HepG2 (cell line): Measurements from ENCODE around the gene JPH2. TPM values are rescaled to one million over a fixed set of nuclear protein-coding genes. Genes with fewer than 3 reads are reported as not detected.

ENCODE experiments used
- AGO2 ChIP-seq: fragments of 200-400 bp; formaldehyde crosslinking; optimal IDR thresholded peaks from 2 replicates; pipeline ENCODE3; 2017; ENCODE audit warnings: mild to moderate bottlenecking, low read depth, low read length, moderate library complexity
- BCL3 ChIP-seq: sonication (generic); formaldehyde crosslinking; IDR thresholded peaks from 2 replicates; pipeline ENCODE4 v1.5.1; 2020; ENCODE audit warnings: mild to moderate bottlenecking, missing genetic modification reagents, moderate library complexity
- DMTF1 ChIP-seq: sonication (generic); formaldehyde crosslinking; IDR thresholded peaks from 2 replicates; pipeline ENCODE4 v1.4.0; 2020; ENCODE audit warnings: mild to moderate bottlenecking, missing genetic modification reagents
- ETS1 ChIP-seq: sonication (generic); formaldehyde crosslinking; IDR thresholded peaks from 2 replicates; pipeline ENCODE4 v1.4.0; 2020; ENCODE audit warnings: missing genetic modification reagents
- RERE ChIP-seq: IDR thresholded peaks from 2 replicates; pipeline ENCODE4 v1.6.1; 2016; ENCODE audit warnings: low read depth, missing genetic modification reagents, missing compliant biosample characterization
- RNF219 ChIP-seq: sonication (generic); formaldehyde crosslinking; IDR thresholded peaks from 2 replicates; pipeline ENCODE4 v1.5.0; 2020; ENCODE audit warnings: mild to moderate bottlenecking, missing genetic modification reagents
- SOX13 ChIP-seq, 3 experiments: fragments of 450-650 bp in 1 of 3; sonication (generic) in 1 of 3; formaldehyde crosslinking in 1 of 3; IDR thresholded peaks in 2 of 3; conservative IDR thresholded peaks in 1 of 3; 2 replicates each; pipeline versions ENCODE4 v1.5.0 to v1.6.1; 2016 to 2020; ENCODE audit warnings: antibody characterized with exemption in 1 of 3, mild to moderate bottlenecking in 1 of 3, missing compliant biosample characterization in 1 of 3, missing genetic modification reagents in 1 of 3, moderate library complexity in 1 of 3
- SP5 ChIP-seq: IDR thresholded peaks from 2 replicates; pipeline ENCODE4 v1.6.1; 2016; ENCODE audit warnings: low read depth, borderline replicate concordance
- TBX3 ChIP-seq: fragments of 450-650 bp; IDR thresholded peaks from 2 replicates; pipeline ENCODE4 v1.6.1; 2017; ENCODE audit warnings: antibody characterized with exemption, mild to moderate bottlenecking, inconsistent platforms, borderline replicate concordance
- TRIM22 ChIP-seq: fragments of 450-650 bp; IDR thresholded peaks from 2 replicates; pipeline ENCODE4 v1.6.1; 2017
- ZC3H4 ChIP-seq: sonication (generic); formaldehyde crosslinking; IDR thresholded peaks from 2 replicates; pipeline ENCODE4 v1.4.0; 2020; ENCODE audit warnings: missing genetic modification reagents, borderline replicate concordance
- ZNF784 ChIP-seq: sonication (generic); formaldehyde crosslinking; IDR thresholded peaks from 2 replicates; pipeline ENCODE4 v1.5.1; 2020; ENCODE audit warnings: missing genetic modification reagents, mild to moderate bottlenecking, borderline replicate concordance
- polyA plus RNA-seq, 8 experiments: library from polyadenylated mRNA; depleted of rRNA in 3 of 8; stranded (reverse) in 7 of 8; unstranded in 1 of 8; fragments of >200 nt; fragmentation: Illumina TruSeq in 4 of 8; extraction: Trizol in 4 of 8; gene quantifications; 2 replicates each; pipeline versions ENCODE4 v1.2.1 to v1.2.3, GENCODE V29; 2011 to 2016; ENCODE audit warnings: low read depth in 4 of 8, missing spikeins in 1 of 8, mixed read lengths in 1 of 8; ENCODE audit not compliant: insufficient read depth in 1 of 8
- total RNA-seq, 5 experiments: library from RNA; depleted of rRNA; stranded (reverse); fragments of >200 nt; fragmentation: Illumina TruSeq; extraction: Trizol; gene quantifications; 2 replicates each; pipeline ENCODE4 v1.2.3, GENCODE V29; 2016; ENCODE audit warnings: low read depth in 1 of 5

The JPH2 gene
- total and polyA plus RNA-seq, 2 of the 13 experiments (the other 11 are each of a cell fraction or from before 2014, with no cell fraction given): 0.42 TPM; not detected in 1

GRCh38 chr20:44215125-44215524 lies 28.1 kb upstream of the JPH2 start (continued):
- TF ChIP-seq RERE (CRISPR knock-in tag): no peak
- no peak for TF ChIP-seq TRIM22
- TF ChIP-seq TBX3: no peak
- TF ChIP-seq DMTF1 (CRISPR knock-in tag): no peak
- no peak for TF ChIP-seq ETS1 (CRISPR knock-in tag)
- no peak for TF ChIP-seq SOX13 (IDR thresholded peaks at IDR 0.05)
- TF ChIP-seq SOX13 (CRISPR knock-in tag; conservative IDR thresholded peaks at IDR 0.05 in 1 of 2, IDR thresholded peaks at IDR 0.05 in 1 of 2): peak in 1 of 2 experiments; percentile 41; a peak in 1 of 4 replicates
- TF ChIP-seq SP5 (CRISPR knock-in tag): no peak
- no peak for TF ChIP-seq AGO2
- TF ChIP-seq BCL3 (CRISPR knock-in tag): no peak
- TF ChIP-seq RNF219 (CRISPR knock-in tag): no peak
- TF ChIP-seq ZNF784 (CRISPR knock-in tag): no peak
- no peak for TF ChIP-seq ZC3H4 (CRISPR knock-in tag)
